OCI-LY3 (cell line): Measurements from ENCODE around the gene CDH5.

Experiments used
- CTCF ChIP-seq: fragments of 200-600, 300-600 bp; sonication (generic); IDR thresholded peaks from 2 replicates; pipeline ENCODE4 v1.5.1; 2014; ENCODE audit warnings: antibody characterized with exemption, low read length, low read depth
- EZH2phosphoT487 ChIP-seq: fragments of 200-600 bp; shearing (Covaris generic); IDR thresholded peaks from 2 replicates; pipeline ENCODE4 v1.6.1; 2018; ENCODE audit warnings: antibody characterized with exemption, mixed run types, low read depth

GRCh38 chr16:66346221-66346620, 20.3 kb upstream of the CDH5 start:
- TF ChIP-seq EZH2phosphoT487 (no peak), CTCF (no peak)
